Fibroblast of lung (primary cell): ENCODE measurements around the gene HMX3.

Experiments used
- CTCF ChIP-seq, 2 donors: IDR thresholded peaks in 1 of 2; conservative IDR thresholded peaks in 1 of 2; 1 replicate in 1 of 2; 2 replicates in 1 of 2; pipeline ENCODE4 v1.5.1; 2011 to 2012; ENCODE audit warnings: low read length in 2 of 2, control low read depth in 1 of 2, inconsistent platforms in 1 of 2, low read depth in 1 of 2, mild to moderate bottlenecking in 1 of 2
- EZH2 ChIP-seq: IDR thresholded peaks from 2 replicates; pipeline ENCODE4 v1.5.1; 2012; ENCODE audit warnings: low read length, control low read depth, mild to moderate bottlenecking; ENCODE audit errors: missing control alignments

- TF ChIP-seq EZH2 (no peak), CTCF (conservative IDR thresholded peaks at IDR 0.05 in 1 of 2, IDR thresholded peaks at IDR 0.05 in 1 of 2; ENCODE audit: low read depth in 1 of 2, low read length in 2 of 2) (no peak)
These were observed 48.4 kb upstream of the HMX3 start for GRCh38 chr10:123087348-123087747.
